Stimulated activated CD8-positive, alpha-beta memory T cell treated with anti-CD3 and anti-CD28 coated beads, Interleukin-7, amount 100 ng/mL, for 1 hour (primary cell): ENCODE data around the gene MDH1.

ENCODE experiments used
- DNase-seq, 2 donors: peaks; one replicate each; pipeline ENCODE4 v3.0.0-alpha.2; 2020; ENCODE audit warnings: low read depth in 2 of 2

Gene MDH1

GRCh38 chr2:63632382-63632781 is 43.6 kb downstream of the MDH1 start:
- no peak for DNase-seq

GRCh38 chr2:63639344-63639743 is 50.6 kb downstream of the MDH1 start:
- no peak for DNase-seq

GRCh38 chr2:63642946-63643345 is 54.2 kb downstream of the MDH1 start:
- no peak for DNase-seq

GRCh38 chr2:63643486-63643885 is 54.7 kb downstream of the MDH1 start:
- DNase-seq, result no peak

- no peak for DNase-seq
These were observed 59.9 kb downstream of the MDH1 start for GRCh38 chr2:63648632-63649031.

- DNase-seq, result no peak
These were observed 61.1 kb downstream of the MDH1 start for GRCh38 chr2:63649829-63650228.

GRCh38 chr2:63650756-63651155 is 62.0 kb downstream of the MDH1 start:
- no peak for DNase-seq

- no peak for DNase-seq
These were observed 62.6 kb downstream of the MDH1 start for GRCh38 chr2:63651356-63651755.

GRCh38 chr2:63651861-63652651 is 63.3 kb downstream of the MDH1 start:
- no peak for DNase-seq

GRCh38 chr2:63652652-63652985 is 63.9 kb downstream of the MDH1 start:
- no peak for DNase-seq

- no peak for DNase-seq
These were observed 66.2 kb downstream of the MDH1 start for GRCh38 chr2:63654959-63655358.
